Neuronal stem cell (in vitro differentiated cells): ENCODE measurements around the gene OPRD1.
A peak's percentile ranks its signal among the peaks of the same experiment; 100 is the strongest.
"Not testable (repeated sequence)": the region's sequence is repeated elsewhere in the genome, so short reads cannot be mapped to it uniquely, and the experiment has no call there.

Experiments
- DNase-seq: peaks from one replicate; pipeline ENCODE4 v3.0.0-alpha.2; 2013; ENCODE audit warnings: low spot score
- H2AFZ ChIP-seq: one replicate; pipeline ENCODE4 v1.6.1; 2013; ENCODE audit warnings: mild to moderate bottlenecking, low read length, inconsistent platforms
- H2AK5ac ChIP-seq: 2 replicates; pipeline ENCODE4 v1.6.1; 2013; ENCODE audit warnings: low read depth, mild to moderate bottlenecking, inconsistent platforms, low read length, moderate library complexity, mixed read lengths
- H2BK120ac ChIP-seq: 2 replicates; pipeline ENCODE4 v1.6.1; 2013; ENCODE audit warnings: low read depth, mild to moderate bottlenecking, inconsistent platforms, low read length, moderate library complexity, mixed read lengths
- H2BK12ac ChIP-seq: one replicate; pipeline ENCODE4 v1.6.1; 2013; ENCODE audit warnings: low read length, inconsistent platforms
- H2BK15ac ChIP-seq: 2 replicates; pipeline ENCODE4 v1.6.1; 2013; ENCODE audit warnings: mild to moderate bottlenecking, low read length, inconsistent platforms, mixed read lengths
- H2BK5ac ChIP-seq: one replicate; pipeline ENCODE4 v1.6.1; 2013; ENCODE audit warnings: inconsistent platforms, mild to moderate bottlenecking, low read length, moderate library complexity
- H3K14ac ChIP-seq: one replicate; pipeline ENCODE4 v1.6.1; 2013; ENCODE audit warnings: low read length, inconsistent platforms
- H3K18ac ChIP-seq: 2 replicates; pipeline ENCODE4 v1.6.1; 2013; ENCODE audit warnings: low read length, inconsistent platforms
- H3K23ac ChIP-seq: 2 replicates; pipeline ENCODE4 v1.6.1; 2013; ENCODE audit warnings: low read depth, mild to moderate bottlenecking, mixed read lengths, low read length, inconsistent platforms; ENCODE audit not compliant: poor library complexity
- H3K27ac ChIP-seq: replicated peaks from 3 replicates; pipeline ENCODE4 v1.5.1; 2013; ENCODE audit warnings: low read length, inconsistent platforms
- H3K27me3 ChIP-seq, 3 experiments: 2 replicates each; pipeline ENCODE4 v1.6.1; 2013; ENCODE audit warnings: low read length in 3 of 3, mild to moderate bottlenecking in 2 of 3, inconsistent platforms in 1 of 3, low read depth in 1 of 3, mixed read lengths in 1 of 3, moderate library complexity in 1 of 3; ENCODE audit not compliant: control insufficient read depth in 3 of 3, insufficient read depth in 3 of 3
- H3K36me3 ChIP-seq, 2 donors: replicated peaks in 1 of 2; 2 replicates each; pipeline ENCODE4 v1.6.1; 2013; ENCODE audit warnings: low read length in 2 of 2; ENCODE audit not compliant: control insufficient read depth in 2 of 2, insufficient read depth in 2 of 2
- H3K4ac ChIP-seq: 2 replicates; pipeline ENCODE4 v1.6.1; 2013; ENCODE audit warnings: inconsistent platforms, mild to moderate bottlenecking, low read length, moderate library complexity
- H3K4me1 ChIP-seq, 2 donors: 1 replicate in 1 of 2; 2 replicates in 1 of 2; pipeline ENCODE4 v1.6.1; 2013; ENCODE audit warnings: low read length in 2 of 2, low read depth in 1 of 2; ENCODE audit not compliant: control insufficient read depth in 2 of 2, insufficient read depth in 1 of 2
- H3K4me2 ChIP-seq: one replicate; pipeline ENCODE4 v1.6.1; 2013; ENCODE audit warnings: mild to moderate bottlenecking, low read length, inconsistent platforms; ENCODE audit not compliant: insufficient read depth, poor library complexity, severe bottlenecking
- H3K4me3 ChIP-seq, 2 donors: 2 replicates each; pipeline ENCODE4 v1.5.1; 2013; ENCODE audit warnings: low read length in 2 of 2, mild to moderate bottlenecking in 2 of 2, inconsistent platforms in 1 of 2, moderate library complexity in 1 of 2
- H3K79me1 ChIP-seq: one replicate; pipeline ENCODE4 v1.6.1; 2013; ENCODE audit warnings: low read depth, mild to moderate bottlenecking, inconsistent platforms, low read length, moderate library complexity
- H3K9ac ChIP-seq: one replicate; pipeline ENCODE4 v1.6.1; 2013; ENCODE audit warnings: mild to moderate bottlenecking, low read depth, low read length, inconsistent platforms; ENCODE audit not compliant: poor library complexity
- H3K9me3 ChIP-seq, 2 donors: replicated peaks in 1 of 2; 2 replicates each; pipeline versions ENCODE3 to v1.6.1; 2013; ENCODE audit warnings: low read length in 2 of 2, mild to moderate bottlenecking in 2 of 2, inconsistent platforms in 1 of 2, low read depth in 1 of 2, mixed read lengths in 1 of 2, moderate library complexity in 1 of 2; ENCODE audit not compliant: control insufficient read depth in 2 of 2, insufficient read depth in 1 of 2
- H4K8ac ChIP-seq: one replicate; pipeline ENCODE4 v1.6.1; 2013; ENCODE audit warnings: low read depth, mild to moderate bottlenecking, inconsistent platforms, low read length, moderate library complexity
- H4K91ac ChIP-seq: one replicate; pipeline ENCODE4 v1.6.1; 2013; ENCODE audit warnings: low read length, low read depth, mild to moderate bottlenecking, inconsistent platforms; ENCODE audit not compliant: poor library complexity
- WGBS, 2 donors: extraction: QIAGEN DNeasy Blood & Tissue Kit; methylation state at CpG; one replicate each; pipeline ENCODE4 v1.1.7; 2013; ENCODE audit warnings: missing lambda C conversion rate in 2 of 2, mixed read lengths in 1 of 2; ENCODE audit not compliant: insufficient read length in 2 of 2, insufficient replicate concordance in 1 of 2; ENCODE audit errors: extremely low coverage in 2 of 2; 5-methylcytosine and 5-hydroxymethylcytosine counted together

The OPRD1 gene

GRCh38 chr1:28792644-28793121 is 19.3 kb upstream of the OPRD1 start:
- Histone ChIP-seq H2AFZ (no peak overlapping the region), H3K4me2 (no peak overlapping the region), H3K18ac (no peak overlapping the region), H2AK5ac (no peak overlapping the region), H3K27ac (no peak overlapping the region), H3K4me1 (no peaks in the 10 kb centered on the region), H3K27me3 (peaks cover 0 to 39% (median 0%) of the 10 kb centered on the region in 3 experiments), H3K9me3 (no peaks in the 10 kb centered on the region), H3K79me1 (no peaks in the 10 kb centered on the region), H2BK5ac (no peak overlapping the region), H3K9ac (no peak overlapping the region), H3K36me3 (no peaks in the 10 kb centered on the region), H3K23ac (no peak overlapping the region), H2BK12ac (no peak overlapping the region), H2BK120ac (no peak overlapping the region), H4K91ac (no peak overlapping the region), H2BK15ac (no peak overlapping the region), H4K8ac (no peak overlapping the region), H3K14ac (no peak overlapping the region), H3K4ac (no peak overlapping the region), H3K4me3 (no peak overlapping the region)
- no CpG with 5 or more reads among the region's 1 CpG for WGBS, 2 donors
- no peak for DNase-seq

- no CpG with 5 or more reads among the region's 5 CpGs for WGBS, 2 donors
Observed at GRCh38 chr1:28794582-28794981, 17.4 kb upstream of the OPRD1 start.

GRCh38 chr1:28796352-28797211 is 15.4 kb upstream of the OPRD1 start:
- H3K9me3 ChIP-seq = no peaks in the 10 kb centered on the region
- peaks cover 0 to 33% (median 0%) of the 10 kb centered on the region in 3 experiments for H3K27me3 ChIP-seq
- H3K4me3 ChIP-seq = no peak overlapping the region
- no peak overlapping the region for H3K4ac ChIP-seq
- no peak overlapping the region for H3K4me2 ChIP-seq
- no peak overlapping the region for H4K8ac ChIP-seq
- no peak for DNase-seq
- H2AK5ac ChIP-seq = no peak overlapping the region
- H3K79me1 ChIP-seq = no peaks in the 10 kb centered on the region
- no peak overlapping the region for H3K9ac ChIP-seq
- H4K91ac ChIP-seq = no peak overlapping the region
- no peak overlapping the region for H2BK120ac ChIP-seq
- H3K4me1 ChIP-seq = peaks cover 3 to 8% of the 10 kb centered on the region in 2 donors
- no peak overlapping the region for H3K14ac ChIP-seq
- no peak overlapping the region for H2BK15ac ChIP-seq
- H3K23ac ChIP-seq = no peak overlapping the region
- peak overlapping the region; percentile 58 for H2AFZ ChIP-seq
- H2BK12ac ChIP-seq = no peak overlapping the region
- H2BK5ac ChIP-seq = no peak overlapping the region
- peak overlapping the region; percentile 44 for H3K18ac ChIP-seq
- no peaks in the 10 kb centered on the region for H3K36me3 ChIP-seq
- WGBS, 2 donors = no CpG with 5 or more reads among the region's 18 CpGs
- H3K27ac ChIP-seq = no peak overlapping the region

More at GRCh38 chr1:28794582-28794981, 17.4 kb upstream of the OPRD1 start:
- H2BK15ac ChIP-seq, H2BK120ac ChIP-seq, H4K8ac ChIP-seq, H3K18ac ChIP-seq, H3K4ac ChIP-seq, H3K4me2 ChIP-seq, H3K4me1 ChIP-seq, H3K36me3 ChIP-seq, H2AK5ac ChIP-seq, H2BK5ac ChIP-seq, H3K23ac ChIP-seq, H3K4me3 ChIP-seq, H3K79me1 ChIP-seq, H2BK12ac ChIP-seq, H3K27ac ChIP-seq, H3K9ac ChIP-seq, H4K91ac ChIP-seq, H3K14ac ChIP-seq, DNase-seq, H3K9me3 ChIP-seq: not testable (repeated sequence)
- H2AFZ ChIP-seq = peak overlapping the region; percentile 35
- peaks cover 0 to 43% (median 0%) of the 10 kb centered on the region in 3 experiments for H3K27me3 ChIP-seq

GRCh38 chr1:28800324-28800723 is 11.6 kb upstream of the OPRD1 start:
- Histone ChIP-seq H4K91ac (no peak overlapping the region), H3K79me1 (no peaks in the 10 kb centered on the region), H3K4ac (no peak overlapping the region), H3K23ac (no peak overlapping the region), H3K14ac (peak overlapping the region; percentile 86), H2BK5ac (no peak overlapping the region), H3K4me3 (no peak overlapping the region), H2AK5ac (no peak overlapping the region), H3K27ac (no peak overlapping the region), H3K4me2 (no peak overlapping the region), H2BK12ac (no peak overlapping the region), H3K9me3 (peaks cover 0 to 2% of the 10 kb centered on the region in 2 donors), H2BK15ac (no peak overlapping the region), H3K4me1 (peaks cover 8 to 18% of the 10 kb centered on the region in 2 donors), H3K18ac (peak overlapping the region; percentile 63), H4K8ac (no peak overlapping the region), H2AFZ (no peak overlapping the region), H3K9ac (no peak overlapping the region), H3K27me3 (peaks cover 0 to 13% (median 0%) of the 10 kb centered on the region in 3 experiments), H2BK120ac (peak overlapping the region; percentile 69), H3K36me3 (no peaks in the 10 kb centered on the region)
- no peak for DNase-seq
- WGBS, 2 donors = no CpG with 5 or more reads among the region's 3 CpGs
